ENCODE measurements around the gene ELP4.

ELP4 gene

DNA sequence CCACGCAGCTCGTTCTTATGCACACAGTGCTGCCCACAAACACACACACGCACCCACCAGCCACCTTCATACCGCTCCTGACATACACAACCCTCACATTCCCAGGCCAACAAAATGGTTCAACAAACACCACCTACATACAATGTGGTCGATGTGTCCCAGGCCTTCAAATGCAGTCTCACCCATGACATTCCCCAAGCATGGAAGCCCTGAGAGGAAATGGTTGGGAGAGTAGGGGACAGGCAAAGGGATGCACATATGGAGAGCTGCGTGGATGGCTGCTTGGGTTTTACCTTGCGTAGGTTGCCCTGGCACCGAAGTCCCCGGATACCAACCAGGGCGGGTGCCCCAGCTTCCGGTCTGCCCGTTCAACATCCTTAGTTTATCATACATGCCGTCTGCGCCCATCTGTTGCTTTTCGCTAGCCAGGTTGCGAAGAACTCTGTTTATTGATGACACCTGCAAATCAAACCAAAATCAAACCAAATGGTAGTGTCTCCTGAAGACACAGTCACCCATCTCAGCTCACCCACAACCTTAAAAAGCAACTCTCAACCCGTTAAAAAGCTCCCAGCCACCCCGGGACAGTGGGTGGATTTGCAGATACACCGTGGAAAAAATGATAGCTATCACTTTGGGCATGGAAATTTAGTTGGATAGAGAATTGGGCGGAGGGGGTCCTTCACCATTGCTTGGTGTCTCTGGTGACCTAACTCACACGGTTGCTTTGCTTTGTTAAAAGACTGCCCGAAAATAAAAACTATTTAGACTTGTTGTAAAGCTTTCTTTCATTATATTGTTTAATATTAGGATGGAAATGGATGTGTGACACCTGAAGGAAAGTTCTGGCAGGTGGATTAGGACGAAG lies 291.1 kb downstream of the ELP4 start:
- DNase-seq (ENCODE audit: low read depth) = no peak

GRCh38 chr11:31801298-31801702 lies 291.7 kb downstream of the ELP4 start:
- no peak for DNase-seq (ENCODE audit: low read depth)

DNA sequence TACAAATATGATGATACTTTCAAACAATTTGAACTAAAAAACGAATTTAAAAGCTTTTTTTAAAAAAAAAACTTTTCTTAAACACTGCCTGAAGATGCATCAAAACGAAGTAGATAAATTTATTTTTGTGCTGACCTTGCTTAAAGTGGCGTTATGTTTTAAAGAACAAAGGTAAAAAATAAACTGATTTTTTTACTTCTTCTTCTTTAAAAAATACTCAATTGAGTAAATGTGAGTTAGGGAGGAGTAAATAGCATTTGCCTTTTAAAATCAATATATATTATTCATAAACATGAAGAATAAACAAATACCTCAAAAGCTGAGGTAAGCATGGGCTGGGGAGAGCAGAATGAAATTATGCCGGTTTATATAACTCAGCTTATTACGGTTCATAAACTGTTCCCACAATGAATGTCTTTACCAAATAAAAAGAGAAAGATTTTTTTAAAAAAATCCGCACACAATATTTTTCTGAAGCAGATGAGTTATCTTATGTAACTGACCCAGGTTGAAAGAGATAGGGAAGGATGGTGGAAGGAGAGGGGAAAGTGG lies 292.5 kb downstream of the ELP4 start:
- no peak for DNase-seq (ENCODE audit: low read depth)

- DNase-seq (ENCODE audit: low read depth) = no peak
These were observed 293.0 kb downstream of the ELP4 start for GRCh38 chr11:31802609-31802989.

GRCh38 chr11:31802990-31803812 lies 293.6 kb downstream of the ELP4 start:
- DNase-seq (ENCODE audit: low read depth) = no peak

GRCh38 chr11:31803813-31804311 lies 294.3 kb downstream of the ELP4 start:
- DNase-seq (ENCODE audit: low read depth) = no peak

GRCh38 chr11:31804312-31805036 lies 294.9 kb downstream of the ELP4 start:
- DNase-seq (ENCODE audit: low read depth) = no peak

DNA sequence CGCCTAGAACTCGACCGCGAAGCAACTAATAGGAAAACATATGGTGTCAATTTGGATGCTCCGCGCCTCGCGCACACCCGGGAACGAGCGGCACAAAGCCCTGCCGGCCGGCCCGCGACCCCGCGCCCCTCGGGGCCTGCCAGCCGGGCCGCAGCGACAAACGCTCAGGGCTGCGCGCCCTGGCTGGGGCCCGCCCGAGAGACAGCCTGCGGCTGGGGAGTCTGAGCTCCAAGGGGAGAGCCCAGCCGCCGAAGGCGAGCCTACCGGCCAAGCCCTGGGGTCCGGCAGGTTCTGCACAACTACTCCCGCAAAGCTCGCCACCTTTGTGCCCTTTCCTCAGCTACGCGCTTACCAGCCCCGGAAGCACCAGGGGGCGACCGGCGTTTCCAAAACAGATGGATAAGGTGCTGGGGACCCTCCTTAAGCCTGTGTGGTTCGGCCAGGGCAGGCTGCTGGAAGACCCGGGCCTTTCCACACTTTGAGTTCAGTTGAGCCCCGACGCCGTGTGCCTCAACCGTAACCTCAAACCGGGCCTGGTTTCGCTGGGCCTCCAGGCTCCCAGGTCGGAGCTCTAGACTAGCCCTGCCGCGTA lies 295.6 kb downstream of the ELP4 start:
- no peak for DNase-seq (ENCODE audit: low read depth)

GRCh38 chr11:31805629-31806185 lies 296.1 kb downstream of the ELP4 start:
- DNase-seq (ENCODE audit: low read depth) = no peak

DNA sequence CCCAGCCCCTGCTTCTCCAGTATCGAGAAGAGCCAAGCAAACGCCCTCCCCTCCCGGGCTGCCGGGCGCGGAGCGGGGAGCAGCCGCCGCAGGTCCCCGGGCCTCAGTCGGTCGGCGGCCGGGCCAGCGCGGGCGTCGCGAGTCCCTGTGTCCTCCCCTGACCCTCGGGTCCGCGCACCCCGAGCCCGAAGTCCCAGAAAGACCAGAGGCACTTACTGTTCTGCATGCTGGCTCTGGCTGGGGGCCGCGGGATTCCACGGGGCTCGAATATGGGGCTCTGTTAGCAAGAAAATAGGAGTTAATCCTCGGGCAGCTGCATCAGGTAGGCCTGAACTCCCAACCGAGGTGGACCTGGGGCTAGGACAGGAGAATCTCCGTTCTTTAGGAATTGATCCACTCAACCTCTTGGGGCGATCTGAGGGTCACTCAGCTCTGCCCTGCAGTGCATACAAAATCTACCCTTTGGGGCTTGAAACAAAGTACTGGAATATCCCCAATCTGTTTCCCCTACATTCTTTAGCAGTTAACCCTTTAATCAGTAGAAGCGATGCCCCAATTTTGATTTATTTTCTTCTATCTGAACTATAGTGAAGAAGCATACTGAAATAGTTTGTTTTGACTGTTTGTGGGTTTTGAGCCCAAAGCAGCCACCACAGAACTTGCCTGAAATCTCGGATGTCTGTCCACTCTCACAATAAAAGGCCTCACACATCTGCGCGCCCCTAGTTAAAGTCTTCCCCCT lies 296.8 kb downstream of the ELP4 start:
- no peak for DNase-seq (ENCODE audit: low read depth)

- DNase-seq (ENCODE audit: low read depth) = no peak
These were observed 297.6 kb downstream of the ELP4 start for GRCh38 chr11:31806928-31807798.

DNA sequence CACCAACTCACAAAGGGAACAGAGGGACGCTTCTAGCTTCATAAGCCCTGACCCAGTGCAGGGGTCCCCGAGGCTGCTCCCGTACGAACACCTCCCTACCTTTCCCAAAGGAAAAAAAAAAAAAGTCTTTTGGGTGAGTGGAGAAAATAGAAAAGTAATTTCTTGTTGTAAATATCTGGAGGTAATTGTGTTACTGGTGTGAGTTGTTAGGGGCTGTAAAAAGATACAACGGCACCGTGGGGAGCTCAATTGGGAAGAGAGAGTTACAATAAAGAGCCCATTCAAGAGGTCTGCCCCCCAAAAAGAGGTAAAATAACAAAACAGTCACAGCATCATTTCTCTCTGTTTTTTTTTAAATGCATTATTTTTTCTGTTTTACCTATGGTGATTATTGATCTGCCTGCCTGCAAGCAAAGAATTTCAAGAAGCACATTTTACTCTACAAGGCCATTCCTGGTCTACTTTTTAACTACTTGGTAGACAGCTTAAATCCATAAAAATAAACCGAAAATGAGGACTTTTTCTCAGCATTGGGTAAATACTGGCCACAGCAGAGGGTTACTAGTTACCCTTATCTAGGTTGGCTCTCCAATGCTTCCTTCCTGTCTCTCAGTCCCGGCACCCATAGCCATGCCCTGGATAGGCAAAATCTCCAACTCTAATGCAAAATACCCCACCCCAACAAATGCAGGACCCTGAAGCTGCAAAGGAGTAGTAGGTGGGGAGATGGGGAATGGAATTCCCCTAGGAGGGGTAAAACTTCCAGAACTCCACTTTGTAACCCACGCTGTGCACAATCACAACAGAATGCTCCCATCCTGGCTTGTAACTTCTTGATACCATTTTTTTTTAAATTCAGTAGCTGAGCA lies 298.5 kb downstream of the ELP4 start:
- no peak for DNase-seq (ENCODE audit: low read depth)

DNA sequence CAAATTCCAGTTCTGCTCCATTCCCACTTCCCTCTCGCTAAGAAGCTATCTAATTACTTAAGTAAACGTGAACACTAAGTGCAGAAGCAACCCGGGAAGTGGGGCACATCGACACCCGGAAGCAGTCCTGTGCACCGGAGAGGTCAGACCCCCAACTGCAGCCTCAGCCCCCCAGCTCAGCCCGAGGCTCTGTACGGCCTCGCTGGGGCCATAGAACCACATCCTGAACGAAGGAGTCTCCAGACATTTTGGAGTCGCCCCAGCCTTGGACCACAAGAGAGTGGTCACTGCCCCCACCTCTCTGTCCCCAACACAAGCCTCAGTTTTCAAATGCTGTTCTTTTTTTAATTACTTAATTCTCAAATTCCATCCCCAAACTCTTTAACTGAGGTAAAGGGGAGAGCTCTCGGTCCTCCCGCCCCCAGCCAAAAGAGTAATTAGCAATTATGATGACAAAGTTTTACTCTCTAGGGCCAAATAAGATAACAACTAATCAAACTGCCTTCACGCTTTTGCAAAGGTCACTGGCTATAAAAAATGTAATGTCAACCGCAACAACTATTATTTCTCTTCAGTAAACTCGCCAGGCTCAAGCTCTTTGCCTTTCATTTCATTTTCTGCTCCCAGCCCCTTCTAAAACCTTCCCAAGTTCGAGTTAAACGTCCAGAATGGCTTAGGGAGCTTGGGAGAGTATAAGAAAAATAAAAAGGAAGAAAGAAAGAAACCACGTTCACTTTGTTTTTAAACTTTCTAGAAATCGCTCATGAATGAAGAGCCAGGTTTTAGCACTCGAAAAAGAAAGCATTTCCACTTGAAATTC lies 299.4 kb downstream of the ELP4 start:
- no peak for DNase-seq (ENCODE audit: low read depth)

- no peak for DNase-seq (ENCODE audit: low read depth)
These were observed 299.9 kb downstream of the ELP4 start for GRCh38 chr11:31809541-31809856.

GRCh38 chr11:31809857-31810778 lies 300.6 kb downstream of the ELP4 start:
- DNase-seq (ENCODE audit: low read depth) = peak; percentile 5

- no peak for DNase-seq (ENCODE audit: low read depth)
These were observed 301.4 kb downstream of the ELP4 start, which contains the start of gene PAX6 for GRCh38 chr11:31810779-31811647. TSS of gene PAX6 (minus strand) at chr11:31811322. CDS start at chr11:31806411, 4,911 bp downstream.
